HepG2 (cell line): ENCODE measurements around the gene FAM3A.
"Not testable (repeated sequence)": the region's sequence is repeated elsewhere in the genome, so short reads cannot be mapped to it uniquely, and the experiment has no call there.

ENCODE experiments used
- SOX5 ChIP-seq: IDR thresholded peaks from 2 replicates; pipeline ENCODE4 v1.6.1; 2016; ENCODE audit warnings: borderline replicate concordance
- SP2 ChIP-seq: sonication (generic); formaldehyde crosslinking; IDR thresholded peaks from 2 replicates; pipeline ENCODE4 v1.5.1; 2020; ENCODE audit warnings: mild to moderate bottlenecking, missing genetic modification reagents
- STAT5B ChIP-seq: sonication (generic); formaldehyde crosslinking; IDR thresholded peaks from 2 replicates; pipeline ENCODE4 v1.4.0; 2020; ENCODE audit warnings: missing genetic modification reagents

- not testable (repeated sequence) for TF ChIP-seq STAT5B; SP2 (CRISPR knock-in tag); SOX5 (CRISPR knock-in tag)
Measured at GRCh38 chrX:154552112-154552806, 36.2 kb upstream of the FAM3A start.
